Tibial nerve (tissue), 4 donors: ENCODE measurements around the gene SLC25A45. TPM values are rescaled to one million over a fixed set of nuclear protein-coding genes. Genes with fewer than 3 reads are reported as not detected.
A peak's percentile ranks its signal among the peaks of the same experiment; 100 is the strongest.

Experiments
- DNase-seq, 2 donors: peaks; one replicate each; pipeline ENCODE4 v3.0.0-alpha.2; 2019; ENCODE audit warnings: low spot score in 2 of 2
- H3K27ac ChIP-seq, 4 donors: fragments of 200-600 bp; sonication (generic) in 3 of 4; one replicate each; pipeline ENCODE4 v1.5.1; 2017 to 2019; ENCODE audit warnings: mild to moderate bottlenecking in 1 of 4
- H3K27me3 ChIP-seq, 2 donors: fragments of 200-600 bp; sonication (generic) in 1 of 2; one replicate each; pipeline versions ENCODE4 v1.5.1 to v1.6.0; 2017 to 2019
- H3K36me3 ChIP-seq, 3 donors: fragments of 200-600 bp; sonication (generic); one replicate each; pipeline ENCODE4 v1.5.1; 2018 to 2019
- H3K4me1 ChIP-seq, 4 donors: fragments of 200-600 bp; sonication (generic) in 3 of 4; one replicate each; pipeline ENCODE4 v1.5.1; 2017 to 2019
- H3K4me3 ChIP-seq, 4 donors: fragments of 200-600 bp; sonication (generic) in 3 of 4; one replicate each; pipeline ENCODE4 v1.5.1; 2017 to 2019; ENCODE audit warnings: mild to moderate bottlenecking in 1 of 4, moderate library complexity in 1 of 4
- H3K9me3 ChIP-seq, 4 donors: fragments of 200-600 bp; sonication (generic) in 3 of 4; one replicate each; pipeline ENCODE4 v1.5.1; 2017 to 2019
- EP300 ChIP-seq, 2 donors: sonication (generic); formaldehyde crosslinking; IDR thresholded peaks; one replicate each; pipeline ENCODE4 v1.6.1; 2017; ENCODE audit warnings: antibody characterized with exemption in 2 of 2, mild to moderate bottlenecking in 1 of 2
- POLR2A ChIP-seq, 2 donors: fragments of 450-650 bp; IDR thresholded peaks; one replicate each; pipeline ENCODE4 v1.6.1; 2017; ENCODE audit warnings: antibody characterized with exemption in 2 of 2, mild to moderate bottlenecking in 2 of 2, moderate library complexity in 2 of 2
- WGBS, 2 donors: methylation state at CpG; one replicate each; pipeline ENCODE4 v1.1.5; 2018; 5-methylcytosine and 5-hydroxymethylcytosine counted together
- total RNA-seq, 4 donors: library from RNA; depleted of rRNA; stranded (reverse); fragments of >200 nt; gene quantifications; one replicate each; pipeline ENCODE4 v1.1.0, GENCODE V29; 2016
- TF ChIP-seq, protein P1 (sequence below), 5 experiments: fragments of 200-600 bp in 3 of 5; fragments of 450-650 bp in 2 of 5; sonication (generic) in 3 of 5; IDR thresholded peaks; one replicate each; pipeline ENCODE4 v1.5.1; 2016 to 2019; ENCODE audit warnings: antibody characterized with exemption in 5 of 5, mild to moderate bottlenecking in 3 of 5, moderate library complexity in 2 of 5

Gene SLC25A45
- total RNA-seq, 4 donors from 2014 or later: 1.8 to 22.5 (median 8.5) TPM

DNA sequence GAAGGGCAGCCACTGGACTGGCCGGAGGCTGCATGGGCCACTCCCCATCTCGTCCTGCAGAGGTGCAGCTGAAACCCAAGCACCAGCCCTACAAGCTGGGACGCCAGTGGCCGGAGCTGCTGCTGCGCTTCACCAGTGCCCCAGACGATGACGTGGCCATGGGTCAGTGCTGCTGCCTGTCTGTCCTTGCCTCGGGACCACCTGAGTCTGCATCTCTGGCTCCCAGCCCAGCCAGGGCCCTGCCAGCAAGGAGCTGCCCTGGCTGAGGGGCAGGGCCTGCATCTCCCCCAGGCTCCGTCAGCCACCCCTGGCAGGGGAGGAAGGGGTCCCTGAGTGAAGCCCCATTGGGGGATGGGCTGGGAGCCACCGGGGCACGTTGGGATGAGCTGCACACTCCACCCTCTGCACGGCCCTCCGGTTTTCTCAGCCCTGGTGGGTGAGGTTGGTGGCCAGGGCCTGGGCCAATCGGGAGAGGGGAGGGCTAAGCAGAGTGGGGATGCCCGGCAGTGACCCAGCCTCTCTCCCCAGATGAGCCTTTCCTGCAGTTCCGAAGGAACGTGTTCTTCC lies 11.2 kb upstream of the SLC25A45 start:
- no peaks in the 10 kb centered on the region for H3K9me3 ChIP-seq
- H3K4me1 ChIP-seq: peaks cover 0 to 58% (median 47%) of the 10 kb centered on the region in 4 donors

DNA sequence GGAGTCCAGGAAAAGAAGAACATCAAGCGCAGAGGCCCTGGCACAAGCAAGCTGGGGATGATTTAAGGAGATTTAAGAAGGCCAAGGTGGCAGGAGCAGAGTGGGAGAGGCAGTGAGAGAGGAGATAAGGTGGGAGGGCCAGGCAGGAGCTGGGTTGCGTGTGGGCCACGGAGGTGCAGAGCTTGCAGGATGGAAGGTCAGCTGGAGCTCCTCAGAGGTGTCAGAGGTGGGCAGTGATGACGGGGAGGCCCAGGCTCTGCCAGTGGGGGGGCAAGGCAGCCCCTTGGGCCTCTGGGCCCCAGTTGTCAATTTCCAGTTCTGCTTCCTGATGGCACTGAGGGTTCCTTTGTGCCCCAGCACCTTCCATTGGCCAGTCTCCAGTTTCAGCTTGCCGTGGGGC lies 10.5 kb upstream of the SLC25A45 start:
- peak overlapping the region; percentile 61 to 99 (median 96) for H3K27ac ChIP-seq
- TF ChIP-seq POLR2A (IDR thresholded peaks at IDR 0.05) (no peak), EP300 (IDR thresholded peaks at IDR 0.05) (no peak)
- TF ChIP-seq, protein P1, sequence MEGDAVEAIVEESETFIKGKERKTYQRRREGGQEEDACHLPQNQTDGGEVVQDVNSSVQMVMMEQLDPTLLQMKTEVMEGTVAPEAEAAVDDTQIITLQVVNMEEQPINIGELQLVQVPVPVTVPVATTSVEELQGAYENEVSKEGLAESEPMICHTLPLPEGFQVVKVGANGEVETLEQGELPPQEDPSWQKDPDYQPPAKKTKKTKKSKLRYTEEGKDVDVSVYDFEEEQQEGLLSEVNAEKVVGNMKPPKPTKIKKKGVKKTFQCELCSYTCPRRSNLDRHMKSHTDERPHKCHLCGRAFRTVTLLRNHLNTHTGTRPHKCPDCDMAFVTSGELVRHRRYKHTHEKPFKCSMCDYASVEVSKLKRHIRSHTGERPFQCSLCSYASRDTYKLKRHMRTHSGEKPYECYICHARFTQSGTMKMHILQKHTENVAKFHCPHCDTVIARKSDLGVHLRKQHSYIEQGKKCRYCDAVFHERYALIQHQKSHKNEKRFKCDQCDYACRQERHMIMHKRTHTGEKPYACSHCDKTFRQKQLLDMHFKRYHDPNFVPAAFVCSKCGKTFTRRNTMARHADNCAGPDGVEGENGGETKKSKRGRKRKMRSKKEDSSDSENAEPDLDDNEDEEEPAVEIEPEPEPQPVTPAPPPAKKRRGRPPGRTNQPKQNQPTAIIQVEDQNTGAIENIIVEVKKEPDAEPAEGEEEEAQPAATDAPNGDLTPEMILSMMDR (IDR thresholded peaks at IDR 0.05): no peak
- peaks cover 0 to 68% (median 26%) of the 10 kb centered on the region in 3 donors for H3K36me3 ChIP-seq
- WGBS, 2 donors: 69% methylated on average over 5 of the region's 5 CpGs
- no peak overlapping the region for H3K4me3 ChIP-seq
- H3K9me3 ChIP-seq: no peaks in the 10 kb centered on the region
- H3K27me3 ChIP-seq: no peaks in the 10 kb centered on the region
- no peak for DNase-seq
- peaks cover 0 to 65% (median 54%) of the 10 kb centered on the region in 4 donors for H3K4me1 ChIP-seq

More for the DNA sequence above, 11.2 kb upstream of the SLC25A45 start:
- no peaks in the 10 kb centered on the region for H3K27me3 ChIP-seq
- WGBS, 2 donors: 75 to 81% methylated on average over 7 to 17 of the region's 17 CpGs
- peaks cover 0 to 75% (median 26%) of the 10 kb centered on the region in 3 donors for H3K36me3 ChIP-seq
- no peak for TF ChIP-seq POLR2A (IDR thresholded peaks at IDR 0.05)
- TF ChIP-seq EP300 (IDR thresholded peaks at IDR 0.05): no peak
- no peak overlapping the region for H3K4me3 ChIP-seq
- peak overlapping the region; percentile 61 to 99 (median 96) for H3K27ac ChIP-seq
- no peak for DNase-seq

GRCh38 chr11:65392186-65392829 lies 9.9 kb upstream of the SLC25A45 start:
- TF ChIP-seq, protein P1 (IDR thresholded peaks at IDR 0.05): no peak
- TF ChIP-seq POLR2A (IDR thresholded peaks at IDR 0.05) (no peak), EP300 (IDR thresholded peaks at IDR 0.05) (no peak)
- no peaks in the 10 kb centered on the region for H3K27me3 ChIP-seq
- no peaks in the 10 kb centered on the region for H3K9me3 ChIP-seq
- 72 to 75% methylated on average over 13 of the region's 13 CpGs for WGBS, 2 donors
- H3K4me3 ChIP-seq: no peak overlapping the region
- DNase-seq: no peak
- peaks cover 0 to 71% (median 60%) of the 10 kb centered on the region in 4 donors for H3K4me1 ChIP-seq
- H3K27ac ChIP-seq: peak overlapping the region; percentile 61 to 99 (median 96)
- H3K36me3 ChIP-seq: peaks cover 0 to 62% (median 26%) of the 10 kb centered on the region in 3 donors

GRCh38 chr11:65390996-65391395 lies 8.6 kb upstream of the SLC25A45 start:
- H3K9me3 ChIP-seq: no peaks in the 10 kb centered on the region
- H3K36me3 ChIP-seq: peaks cover 0 to 49% (median 18%) of the 10 kb centered on the region in 3 donors
- 15 to 23% methylated on average over 6 to 8 of the region's 9 CpGs for WGBS, 2 donors
- peaks cover 0 to 79% (median 65%) of the 10 kb centered on the region in 4 donors for H3K4me1 ChIP-seq
- DNase-seq: no peak
- TF ChIP-seq EP300 (IDR thresholded peaks at IDR 0.05): no peak
- TF ChIP-seq, protein P1 (IDR thresholded peaks at IDR 0.05): peak in 1 of 5 experiments; percentile 22
- H3K4me3 ChIP-seq: peak overlapping the region in 2 of 4 donors; percentile 15 to 84
- no peaks in the 10 kb centered on the region for H3K27me3 ChIP-seq
- peak overlapping the region; percentile 78 to 99 (median 96) for H3K27ac ChIP-seq

GRCh38 chr11:65390099-65390941 lies 7.9 kb upstream of the SLC25A45 start:
- no peak for DNase-seq
- Histone ChIP-seq H3K27me3 (no peaks in the 10 kb centered on the region), H3K4me1 (peaks cover 0 to 85% (median 72%) of the 10 kb centered on the region in 4 donors), H3K9me3 (no peaks in the 10 kb centered on the region), H3K4me3 (peak overlapping the region in 2 of 4 donors; percentile 15 to 84), H3K36me3 (peaks cover 0 to 43% (median 12%) of the 10 kb centered on the region in 3 donors), H3K27ac (peak overlapping the region; percentile 78 to 99 (median 96))
- TF ChIP-seq, protein P1 (IDR thresholded peaks at IDR 0.05): no peak
- TF ChIP-seq POLR2A (IDR thresholded peaks at IDR 0.05) (no peak), EP300 (IDR thresholded peaks at IDR 0.05) (peak in 1 of 2 donors; percentile 71)
- WGBS, 2 donors: 16 to 25% methylated on average over 19 to 21 of the region's 21 CpGs
